Stomach (tissue), 9 donors: ENCODE data around the gene GYPE. TPM values are rescaled to one million over a fixed set of nuclear protein-coding genes. Genes with fewer than 3 reads are reported as not detected.
"Not testable (repeated sequence)": the region's sequence is repeated elsewhere in the genome, so short reads cannot be mapped to it uniquely, and the experiment has no call there.

Source experiments
- DNase-seq, 2 donors: peaks; one replicate each; pipeline versions ENCODE4 v3.0.0 to v3.0.0-alpha.2; 2013 to 2019
- H3K27ac ChIP-seq, 5 donors: fragments of 200-600 bp in 4 of 5; sonication (generic) in 4 of 5; one replicate each; pipeline ENCODE4 v1.5.1; 2013 to 2019; ENCODE audit warnings: mild to moderate bottlenecking in 1 of 5, moderate library complexity in 1 of 5
- H3K27me3 ChIP-seq, 3 donors: fragments of 200-600 bp; sonication (generic); one replicate each; pipeline ENCODE4 v1.5.1; 2017 to 2019; ENCODE audit warnings: mixed run types in 1 of 3
- H3K36me3 ChIP-seq, 4 donors: fragments of 200-600 bp; sonication (generic); 1 replicate in 3 of 4; 2 replicates in 1 of 4; pipeline ENCODE4 v1.5.1; 2016 to 2019
- H3K4me1 ChIP-seq, 4 donors: fragments of 200-600 bp; sonication (generic); one replicate each; pipeline ENCODE4 v1.5.1; 2016 to 2019
- H3K4me3 ChIP-seq, 4 donors: fragments of 200-600 bp; sonication (generic) in 3 of 4; one replicate each; pipeline ENCODE4 v1.5.1; 2016 to 2019; ENCODE audit warnings: mild to moderate bottlenecking in 1 of 4
- H3K9me3 ChIP-seq, 4 donors: fragments of 200-600 bp; sonication (generic); one replicate each; pipeline ENCODE4 v1.5.1; 2016 to 2019
- EP300 ChIP-seq: sonication (generic); formaldehyde crosslinking; IDR thresholded peaks from one replicate; pipeline ENCODE4 v1.6.1; 2017; ENCODE audit warnings: antibody characterized with exemption
- POLR2A ChIP-seq, 4 donors: fragments of 450-650 bp; IDR thresholded peaks; one replicate each; pipeline ENCODE4 v1.6.1; 2016; ENCODE audit warnings: antibody characterized with exemption in 4 of 4, control low read depth in 2 of 4, mild to moderate bottlenecking in 1 of 4, moderate library complexity in 1 of 4
- POLR2AphosphoS5 ChIP-seq, 3 donors: sonication (generic); formaldehyde crosslinking; IDR thresholded peaks; one replicate each; pipeline ENCODE4 v1.6.1; 2016; ENCODE audit warnings: antibody characterized with exemption in 3 of 3
- WGBS, 5 donors: extraction: QIAGEN DNeasy Blood & Tissue Kit in 3 of 5; methylation state at CpG; one replicate each; pipeline versions ENCODE4 v1.1.5 to v1.1.7; 2013 to 2018; 5-methylcytosine and 5-hydroxymethylcytosine counted together
- intact Hi-C: fragments of 100-400 bp; cut with DNase I; formaldehyde crosslinking; loops from one replicate; pipeline ENCODE4 v1.15.1; 2023; ENCODE audit warnings: low total_unique reads
- polyA plus RNA-seq, 3 donors: library from polyadenylated mRNA; stranded (reverse); fragments of 200-250 nt; gene quantifications; one replicate each; pipeline ENCODE4 v1.2.3, GENCODE V29; 2013
- total RNA-seq, 5 donors: library from RNA; depleted of rRNA; stranded (reverse); fragments of >200 nt; gene quantifications; one replicate each; pipeline versions ENCODE4 v1.1.0 to v1.2.3, GENCODE V29; 2014 to 2016
- TF ChIP-seq, protein P1 (sequence below), 7 experiments: fragments of 450-650 bp in 4 of 7; fragments of 200-600 bp in 3 of 7; sonication (generic) in 3 of 7; IDR thresholded peaks; one replicate each; pipeline ENCODE4 v1.5.1; 2016 to 2019; ENCODE audit warnings: antibody characterized with exemption in 7 of 7, control low read depth in 2 of 7, mild to moderate bottlenecking in 1 of 7
- donor health status: healthy with polysubstance abuse.
- donor health status: Bipolar disorder and iron deficiency.
- donor health status: healthy.

GYPE gene
- total and polyA plus RNA-seq, 8 donors, result 0.53 to 1.8 (median 0.96) TPM; not detected in 4

- no peaks in the 10 kb centered on the region for H3K36me3 ChIP-seq
- TF ChIP-seq, protein P1, sequence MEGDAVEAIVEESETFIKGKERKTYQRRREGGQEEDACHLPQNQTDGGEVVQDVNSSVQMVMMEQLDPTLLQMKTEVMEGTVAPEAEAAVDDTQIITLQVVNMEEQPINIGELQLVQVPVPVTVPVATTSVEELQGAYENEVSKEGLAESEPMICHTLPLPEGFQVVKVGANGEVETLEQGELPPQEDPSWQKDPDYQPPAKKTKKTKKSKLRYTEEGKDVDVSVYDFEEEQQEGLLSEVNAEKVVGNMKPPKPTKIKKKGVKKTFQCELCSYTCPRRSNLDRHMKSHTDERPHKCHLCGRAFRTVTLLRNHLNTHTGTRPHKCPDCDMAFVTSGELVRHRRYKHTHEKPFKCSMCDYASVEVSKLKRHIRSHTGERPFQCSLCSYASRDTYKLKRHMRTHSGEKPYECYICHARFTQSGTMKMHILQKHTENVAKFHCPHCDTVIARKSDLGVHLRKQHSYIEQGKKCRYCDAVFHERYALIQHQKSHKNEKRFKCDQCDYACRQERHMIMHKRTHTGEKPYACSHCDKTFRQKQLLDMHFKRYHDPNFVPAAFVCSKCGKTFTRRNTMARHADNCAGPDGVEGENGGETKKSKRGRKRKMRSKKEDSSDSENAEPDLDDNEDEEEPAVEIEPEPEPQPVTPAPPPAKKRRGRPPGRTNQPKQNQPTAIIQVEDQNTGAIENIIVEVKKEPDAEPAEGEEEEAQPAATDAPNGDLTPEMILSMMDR (IDR thresholded peaks at IDR 0.05), result no peak
- no peak for TF ChIP-seq POLR2AphosphoS5 (IDR thresholded peaks at IDR 0.05)
- TF ChIP-seq EP300, result no peak
- TF ChIP-seq POLR2A (IDR thresholded peaks at IDR 0.05), result no peak
- no peak overlapping the region for H3K27ac ChIP-seq
- intact Hi-C loops, result no loop called here
- H3K27me3 ChIP-seq, result no peaks in the 10 kb centered on the region
- H3K4me1 ChIP-seq, result no peaks in the 10 kb centered on the region
- no peak for DNase-seq
- no peak overlapping the region for H3K4me3 ChIP-seq
- no peaks in the 10 kb centered on the region for H3K9me3 ChIP-seq
Observed at GRCh38 chr4:143883529-143883928, 21.8 kb downstream of the GYPE start.

- no peak for DNase-seq
- Histone ChIP-seq H3K27ac (no peak overlapping the region), H3K36me3 (no peaks in the 10 kb centered on the region), H3K9me3 (no peaks in the 10 kb centered on the region), H3K27me3 (no peaks in the 10 kb centered on the region), H3K4me3 (no peak overlapping the region), H3K4me1 (no peaks in the 10 kb centered on the region)
- intact Hi-C loops, result no loop called here
- no peak for TF ChIP-seq POLR2A (IDR thresholded peaks at IDR 0.05)
- TF ChIP-seq, protein P1 (IDR thresholded peaks at IDR 0.05), result no peak
- TF ChIP-seq EP300, result no peak
- no peak for TF ChIP-seq POLR2AphosphoS5 (IDR thresholded peaks at IDR 0.05)
- WGBS, 5 donors, result 76 to 89% (median 80%) methylated on average over 3 to 4 of the region's 4 CpGs
Observed at GRCh38 chr4:143882892-143883291, 22.5 kb downstream of the GYPE start.

GRCh38 chr4:143879561-143879960, 25.8 kb downstream of the GYPE start:
- H3K4me1 ChIP-seq, DNase-seq, intact Hi-C loops, H3K4me3 ChIP-seq, H3K36me3 ChIP-seq, H3K27ac ChIP-seq, H3K9me3 ChIP-seq, H3K27me3 ChIP-seq: not testable (repeated sequence)
- WGBS, 5 donors, result 34 to 65% (median 40%) methylated on average over 2 of the region's 2 CpGs

GRCh38 chr4:143875357-143875756, 30.0 kb downstream of the GYPE start:
- H3K4me1 ChIP-seq, intact Hi-C loops, H3K36me3 ChIP-seq, H3K27ac ChIP-seq, H3K9me3 ChIP-seq, DNase-seq, H3K4me3 ChIP-seq, H3K27me3 ChIP-seq: not testable (repeated sequence)
- 84 to 97% (median 92%) methylated on average over 2 of the region's 2 CpGs for WGBS, 5 donors

DNA sequence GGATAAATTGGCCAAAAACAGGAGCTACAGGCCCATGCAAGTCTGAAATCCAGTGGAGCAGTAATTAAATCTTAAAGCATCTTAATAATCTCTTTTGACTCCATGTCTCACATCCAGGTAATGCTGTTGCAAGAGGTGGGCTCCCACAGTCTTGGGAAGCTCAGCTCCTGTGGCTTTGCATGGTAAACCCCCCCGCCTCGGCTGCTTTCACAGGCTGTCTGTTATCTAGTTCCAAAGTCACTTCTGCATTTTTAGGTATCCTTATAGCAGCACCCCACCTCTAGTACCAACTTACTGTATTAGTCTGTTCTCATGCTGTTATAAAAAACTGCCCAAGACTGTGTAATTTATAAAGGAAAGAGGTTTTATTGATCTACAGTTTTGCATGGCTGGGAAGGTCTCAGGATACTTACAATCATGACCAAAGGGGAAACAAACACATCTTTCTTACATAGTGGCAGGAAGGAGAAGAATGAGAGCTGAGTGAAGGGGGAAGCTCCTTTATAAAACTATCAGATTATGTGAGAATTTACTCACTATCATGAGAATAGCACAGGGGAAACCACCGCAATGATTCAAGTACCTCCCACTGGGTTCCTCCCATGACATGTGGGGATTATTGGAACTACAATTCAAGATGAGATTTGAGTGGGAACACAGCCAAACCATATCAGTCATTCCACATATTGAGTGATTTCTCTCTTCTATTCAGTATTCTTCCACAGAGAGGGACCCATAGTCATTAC, 34.7 kb downstream of the GYPE start:
- H3K27me3 ChIP-seq, H3K9me3 ChIP-seq, H3K36me3 ChIP-seq, H3K27ac ChIP-seq, DNase-seq, intact Hi-C loops, H3K4me3 ChIP-seq, H3K4me1 ChIP-seq: not testable (repeated sequence)
- WGBS, 5 donors, result 0 to 90% (median 51%) methylated on average over 2 of the region's 3 CpGs

- WGBS, 5 donors, result 40 to 85% (median 73%) methylated on average over 3 of the region's 3 CpGs; no CpG with 5 or more reads in 1 of the 5 donors
- H3K4me3 ChIP-seq, DNase-seq, H3K36me3 ChIP-seq, H3K9me3 ChIP-seq, H3K27me3 ChIP-seq, H3K27ac ChIP-seq, H3K4me1 ChIP-seq, intact Hi-C loops: not testable (repeated sequence)
Observed at GRCh38 chr4:143869925-143870324, 35.4 kb downstream of the GYPE start.

DNA sequence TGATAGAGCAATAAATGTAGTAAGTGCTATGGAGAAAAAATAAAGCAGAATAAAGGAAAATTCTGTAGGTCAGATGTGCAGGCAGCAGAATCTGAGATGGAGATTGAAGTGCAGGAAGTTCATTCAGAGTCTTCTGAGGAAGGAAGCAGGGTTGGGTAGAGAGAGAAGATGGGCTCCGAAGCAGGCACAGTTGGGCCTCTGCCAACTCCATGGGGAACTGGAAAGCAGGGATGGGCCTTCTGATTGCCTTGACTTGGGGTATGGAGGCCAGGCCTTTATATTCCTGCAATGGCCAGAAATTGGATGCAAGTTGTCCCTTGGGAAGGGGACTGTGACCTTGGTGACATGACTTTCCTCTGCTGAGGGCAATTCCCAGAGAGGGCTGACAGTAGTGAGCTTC, 42.6 kb downstream of the GYPE start:
- H3K4me3 ChIP-seq, intact Hi-C loops, H3K27me3 ChIP-seq, H3K9me3 ChIP-seq, H3K4me1 ChIP-seq, DNase-seq, H3K36me3 ChIP-seq, H3K27ac ChIP-seq: not testable (repeated sequence)
- 65 to 80% (median 73%) methylated on average over 1 of the region's 1 CpG for WGBS, 5 donors
